Astrocyte (in vitro differentiated cells and primary cell): ENCODE measurements around the gene TREX2. TPM values are rescaled to one million over a fixed set of nuclear protein-coding genes. Genes with fewer than 3 reads are reported as not detected.

Experiments
- DNase-seq: peaks from one replicate; pipeline ENCODE4 v3.0.0-alpha.2; 2010; ENCODE audit warnings: low read depth
- FAIRE-seq: peaks from 2 replicates; lab custom pipeline; 2011; peaks lifted over from hg19 to GRCh38; lab: Jason Lieb, UNC
- H2AFZ ChIP-seq: 2 replicates; pipeline ENCODE4 v1.6.0; 2012; ENCODE audit warnings: low read depth, low read length, inconsistent platforms
- H3K27ac ChIP-seq: 2 replicates; pipeline ENCODE4 v1.5.1; 2011; ENCODE audit warnings: low read depth, low read length, inconsistent platforms
- H3K27me3 ChIP-seq: 2 replicates; pipeline ENCODE4 v1.6.0; 2011; ENCODE audit warnings: low read length, inconsistent platforms; ENCODE audit not compliant: insufficient read depth
- H3K36me3 ChIP-seq: 2 replicates; pipeline ENCODE4 v1.5.1; 2011; ENCODE audit warnings: low read length, inconsistent platforms; ENCODE audit not compliant: insufficient read depth
- H3K4me1 ChIP-seq: 2 replicates; pipeline ENCODE4 v1.5.1; 2011; ENCODE audit warnings: low read length, inconsistent platforms; ENCODE audit not compliant: insufficient read depth
- H3K4me2 ChIP-seq: 2 replicates; pipeline ENCODE4 v1.6.0; 2012; ENCODE audit warnings: low read length, inconsistent platforms
- H3K4me3 ChIP-seq: 2 replicates; pipeline ENCODE4 v1.5.1; 2011; ENCODE audit warnings: low read depth, mild to moderate bottlenecking, low read length, inconsistent platforms; ENCODE audit not compliant: insufficient read depth
- H3K79me2 ChIP-seq: 2 replicates; pipeline ENCODE4 v1.6.0; 2012; ENCODE audit warnings: mild to moderate bottlenecking, low read length, inconsistent platforms; ENCODE audit not compliant: insufficient read depth
- H3K9ac ChIP-seq: 2 replicates; pipeline ENCODE4 v1.6.0; 2012; ENCODE audit warnings: mild to moderate bottlenecking, low read length, inconsistent platforms
- H3K9me3 ChIP-seq: 2 replicates; pipeline ENCODE4 v1.5.1; 2012; ENCODE audit warnings: low read depth, mild to moderate bottlenecking, low read length, inconsistent platforms; ENCODE audit not compliant: insufficient read depth
- H4K20me1 ChIP-seq: 2 replicates; pipeline ENCODE4 v1.6.0; 2012; ENCODE audit warnings: low read length, inconsistent platforms; ENCODE audit not compliant: insufficient read depth
- H3K27ac Mint-ChIP-seq: one replicate; pipeline ENCODE4 v1.8.0; 2021; ENCODE audit warnings: mild to moderate bottlenecking, mixed read lengths; ENCODE audit not compliant: unreplicated experiment
- H3K27me3 Mint-ChIP-seq: one replicate; pipeline ENCODE4 v1.8.0; 2021; ENCODE audit warnings: low read depth, mixed read lengths; ENCODE audit not compliant: unreplicated experiment
- H3K36me3 Mint-ChIP-seq: one replicate; pipeline ENCODE4 v1.8.0; 2021; ENCODE audit warnings: low read depth, mixed read lengths; ENCODE audit not compliant: unreplicated experiment
- H3K4me1 Mint-ChIP-seq: one replicate; pipeline ENCODE4 v1.8.0; 2021; ENCODE audit warnings: low read depth, mixed read lengths; ENCODE audit not compliant: unreplicated experiment
- H3K4me3 Mint-ChIP-seq: one replicate; pipeline ENCODE4 v1.8.0; 2021; ENCODE audit warnings: mild to moderate bottlenecking, moderate library complexity, mixed read lengths; ENCODE audit not compliant: unreplicated experiment
- H3K9me3 Mint-ChIP-seq: one replicate; pipeline ENCODE4 v1.8.0; 2021; ENCODE audit warnings: mild to moderate bottlenecking, mixed read lengths; ENCODE audit not compliant: unreplicated experiment
- CTCF ChIP-seq: IDR thresholded peaks from 2 replicates; pipeline ENCODE4 v1.5.1; 2011; ENCODE audit warnings: low read depth, mild to moderate bottlenecking, inconsistent platforms, low read length, moderate library complexity; ENCODE audit not compliant: insufficient read depth
- EZH2 ChIP-seq: IDR thresholded peaks from 2 replicates; pipeline ENCODE4 v1.6.1; 2012; ENCODE audit warnings: mild to moderate bottlenecking, low read length, inconsistent platforms; ENCODE audit not compliant: insufficient read depth
- total RNA-seq: library from RNA; stranded (reverse); gene quantifications from 2 replicates; pipeline ENCODE4 v1.2.1, GENCODE V29; 2021

TREX2 gene
- total RNA-seq, 1 donor from 2014 or later, result 0.36 TPM

GRCh38 chrX:153477364-153477857 is 31.6 kb upstream of the TREX2 start:
- Mint-ChIP-seq H3K4me1 (peaks cover 2% of the 10 kb centered on the region), H3K9me3 (no peaks in the 10 kb centered on the region), H3K36me3 (peaks cover 3% of the 10 kb centered on the region), H3K27me3 (peaks cover 1% of the 10 kb centered on the region), H3K27ac (no peak overlapping the region), H3K4me3 (no peak overlapping the region)
- Histone ChIP-seq H3K9ac (peak overlapping the region; percentile 62), H2AFZ (no peak overlapping the region), H3K9me3 (no peaks in the 10 kb centered on the region), H3K79me2 (no peaks in the 10 kb centered on the region), H3K4me2 (peak overlapping the region; percentile 68), H3K4me1 (peaks cover 23% of the 10 kb centered on the region), H3K27me3 (no peaks in the 10 kb centered on the region), H3K27ac (peak overlapping the region; percentile 73), H3K4me3 (no peak overlapping the region), H3K36me3 (no peaks in the 10 kb centered on the region), H4K20me1 (no peaks in the 10 kb centered on the region)
- FAIRE-seq (no peak), DNase-seq (no peak)
- TF ChIP-seq CTCF (no peak), EZH2 (no peak)

GRCh38 chrX:153476666-153477363 is 31.0 kb upstream of the TREX2 start:
- H3K4me1 Mint-ChIP-seq, result peaks cover 5% of the 10 kb centered on the region
- Histone ChIP-seq H3K4me3 (no peak overlapping the region), H3K9me3 (no peaks in the 10 kb centered on the region), H4K20me1 (no peaks in the 10 kb centered on the region), H3K36me3 (no peaks in the 10 kb centered on the region), H2AFZ (no peak overlapping the region), H3K9ac (peak overlapping the region; percentile 62), H3K4me1 (peaks cover 26% of the 10 kb centered on the region), H3K4me2 (peak overlapping the region; percentile 68), H3K79me2 (no peaks in the 10 kb centered on the region), H3K27ac (peak overlapping the region; percentile 73), H3K27me3 (no peaks in the 10 kb centered on the region)
- DNase-seq, result peak; percentile 68
- no peak overlapping the region for H3K4me3 Mint-ChIP-seq
- H3K27ac Mint-ChIP-seq, result no peak overlapping the region
- no peak for TF ChIP-seq CTCF
- peaks cover 1% of the 10 kb centered on the region for H3K27me3 Mint-ChIP-seq
- peaks cover 3% of the 10 kb centered on the region for H3K36me3 Mint-ChIP-seq
- no peaks in the 10 kb centered on the region for H3K9me3 Mint-ChIP-seq
- FAIRE-seq, result no peak

GRCh38 chrX:153475751-153476281 is 30.0 kb upstream of the TREX2 start:
- Mint-ChIP-seq H3K9me3 (no peaks in the 10 kb centered on the region), H3K4me3 (no peak overlapping the region), H3K27ac (no peak overlapping the region), H3K36me3 (peaks cover 3% of the 10 kb centered on the region), H3K27me3 (peaks cover 1% of the 10 kb centered on the region), H3K4me1 (peaks cover 6% of the 10 kb centered on the region)
- Histone ChIP-seq H3K9me3 (no peaks in the 10 kb centered on the region), H3K9ac (no peak overlapping the region), H2AFZ (no peak overlapping the region), H3K4me1 (peaks cover 30% of the 10 kb centered on the region), H3K4me2 (peak overlapping the region; percentile 5), H3K27ac (no peak overlapping the region), H3K79me2 (no peaks in the 10 kb centered on the region), H4K20me1 (no peaks in the 10 kb centered on the region), H3K27me3 (no peaks in the 10 kb centered on the region), H3K4me3 (no peak overlapping the region), H3K36me3 (no peaks in the 10 kb centered on the region)
- TF ChIP-seq EZH2, result no peak
- no peak for TF ChIP-seq CTCF
- DNase-seq (no peak), FAIRE-seq (no peak)
